Measurements from ENCODE around the gene GRB2. TPM values are rescaled to one million over a fixed set of nuclear protein-coding genes. Genes with fewer than 3 reads are reported as not detected.

Gene GRB2
- total RNA-seq, 1 donor from 2014 or later, result 95.0 TPM

DNA sequence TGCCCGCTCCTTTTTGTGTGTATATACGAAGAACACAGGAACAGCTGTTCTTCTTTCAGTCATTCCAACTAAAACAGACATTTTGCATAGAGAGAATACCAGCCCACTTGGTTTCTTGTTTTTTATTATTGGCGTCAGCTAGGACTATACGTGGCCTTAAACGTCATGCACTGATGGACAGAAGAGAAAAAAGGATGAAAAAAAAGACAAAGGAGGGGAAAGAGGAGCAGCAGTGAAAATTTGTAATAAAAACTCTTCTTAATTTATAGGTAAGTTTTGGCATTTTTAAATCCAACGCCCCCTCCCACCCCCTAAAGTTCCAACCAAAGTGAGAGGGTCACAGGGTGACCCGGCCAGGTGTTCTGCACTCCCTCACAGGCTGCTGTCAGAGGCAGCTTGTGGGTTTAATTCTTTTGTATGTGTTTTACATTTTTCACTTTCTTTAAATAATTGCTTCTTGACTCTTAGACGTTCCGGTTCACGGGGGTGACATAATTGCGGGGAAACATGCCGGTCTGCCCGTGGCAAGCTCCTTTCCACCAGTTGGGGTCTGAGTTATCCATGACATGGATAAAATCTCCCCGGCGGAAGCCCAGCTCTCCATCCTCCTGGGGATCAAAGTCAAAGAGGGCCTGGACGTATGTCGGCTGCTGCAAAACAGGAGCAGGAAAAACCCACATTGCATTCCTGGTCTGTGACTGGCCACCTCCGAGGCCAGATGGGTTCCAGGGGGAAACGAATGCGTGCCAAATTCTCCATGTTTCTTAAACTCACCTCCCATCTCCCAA lies 85.4 kb downstream of the GRB2 start:
- Mint-ChIP-seq H3K27me3 (ENCODE audit: unreplicated experiment) (peaks cover 7% of the 10 kb centered on the region), H3K9me3 (ENCODE audit: unreplicated experiment) (no peaks in the 10 kb centered on the region), H3K27ac (ENCODE audit: unreplicated experiment) (no peak overlapping the region), H3K4me3 (ENCODE audit: unreplicated experiment) (peak overlapping the region; percentile 19), H3K4me1 (ENCODE audit: unreplicated experiment) (peaks cover 6% of the 10 kb centered on the region), H3K36me3 (ENCODE audit: low read depth, unreplicated experiment) (peaks cover 9% of the 10 kb centered on the region)
- TF ChIP-seq CTCF (IDR thresholded peaks at IDR 0.05; ENCODE audit: unreplicated experiment), result no peak
- DNase-seq (ENCODE audit: low spot score), result no peak

DNA sequence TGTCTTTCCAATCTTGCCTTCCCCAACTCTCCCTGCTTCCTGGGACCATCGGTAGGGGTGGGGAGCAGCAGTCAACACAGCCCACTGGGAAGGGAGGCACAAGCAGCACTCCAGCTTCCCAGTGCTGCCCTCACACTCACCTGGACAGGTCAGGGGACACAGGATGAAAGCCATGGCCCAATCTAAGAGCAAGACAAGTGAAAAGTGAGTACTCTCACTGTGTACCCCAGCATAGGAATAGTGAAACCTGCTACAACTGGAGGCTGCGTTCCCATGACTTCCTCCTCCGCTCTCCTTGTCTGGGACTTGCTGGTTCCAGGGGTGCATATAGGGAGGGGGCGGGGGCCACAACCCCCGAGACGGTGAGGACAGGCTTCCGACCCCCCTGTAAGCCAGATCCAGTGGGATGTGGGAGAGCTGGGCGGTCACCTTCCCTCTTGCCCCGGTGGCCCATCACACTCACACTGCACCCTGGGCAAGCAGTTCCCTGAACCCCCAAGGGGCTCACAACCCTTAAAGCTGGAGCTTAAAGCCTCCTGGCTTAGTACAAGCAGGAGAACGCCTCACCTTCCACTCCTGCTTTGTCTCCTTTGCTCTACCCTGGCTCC lies 86.8 kb downstream of the GRB2 start:
- Mint-ChIP-seq H3K36me3 (ENCODE audit: low read depth, unreplicated experiment) (peaks cover 9% of the 10 kb centered on the region), H3K27ac (ENCODE audit: unreplicated experiment) (peak overlapping the region; percentile 78), H3K4me3 (ENCODE audit: unreplicated experiment) (no peak overlapping the region), H3K4me1 (ENCODE audit: unreplicated experiment) (peaks cover 4% of the 10 kb centered on the region), H3K27me3 (ENCODE audit: unreplicated experiment) (peaks cover 10% of the 10 kb centered on the region), H3K9me3 (ENCODE audit: unreplicated experiment) (no peaks in the 10 kb centered on the region)
- no peak for TF ChIP-seq CTCF (IDR thresholded peaks at IDR 0.05; ENCODE audit: unreplicated experiment)
- DNase-seq (ENCODE audit: low spot score), result no peak

DNA sequence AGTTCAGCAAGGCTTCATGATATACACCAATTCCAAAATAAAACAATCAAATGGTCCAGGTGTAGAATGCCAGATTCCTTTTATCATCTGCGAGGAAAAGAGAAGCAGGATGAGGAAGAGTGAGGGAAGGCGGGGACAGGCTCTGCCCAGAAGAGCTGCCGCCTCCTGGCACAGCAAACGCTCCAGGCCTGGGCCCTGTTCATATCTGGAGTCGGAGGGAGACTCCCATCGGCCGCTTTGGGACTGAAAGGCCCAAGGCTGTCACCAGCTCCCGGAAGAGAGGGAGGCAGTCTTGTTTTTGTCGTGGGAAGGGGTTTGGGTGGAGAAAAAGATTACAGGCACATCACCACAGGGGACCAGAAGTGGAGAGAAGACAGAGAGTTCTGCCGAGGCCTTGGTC lies 87.3 kb downstream of the GRB2 start:
- H3K27me3 Mint-ChIP-seq (ENCODE audit: unreplicated experiment), result peaks cover 11% of the 10 kb centered on the region
- no peak overlapping the region for H3K27ac Mint-ChIP-seq (ENCODE audit: unreplicated experiment)
- no peak for TF ChIP-seq CTCF (IDR thresholded peaks at IDR 0.05; ENCODE audit: unreplicated experiment)
- H3K36me3 Mint-ChIP-seq (ENCODE audit: low read depth, unreplicated experiment), result peaks cover 9% of the 10 kb centered on the region
- H3K4me3 Mint-ChIP-seq (ENCODE audit: unreplicated experiment), result no peak overlapping the region
- H3K4me1 Mint-ChIP-seq (ENCODE audit: unreplicated experiment), result peaks cover 4% of the 10 kb centered on the region
- no peaks in the 10 kb centered on the region for H3K9me3 Mint-ChIP-seq (ENCODE audit: unreplicated experiment)
- DNase-seq (ENCODE audit: low spot score), result no peak

DNA sequence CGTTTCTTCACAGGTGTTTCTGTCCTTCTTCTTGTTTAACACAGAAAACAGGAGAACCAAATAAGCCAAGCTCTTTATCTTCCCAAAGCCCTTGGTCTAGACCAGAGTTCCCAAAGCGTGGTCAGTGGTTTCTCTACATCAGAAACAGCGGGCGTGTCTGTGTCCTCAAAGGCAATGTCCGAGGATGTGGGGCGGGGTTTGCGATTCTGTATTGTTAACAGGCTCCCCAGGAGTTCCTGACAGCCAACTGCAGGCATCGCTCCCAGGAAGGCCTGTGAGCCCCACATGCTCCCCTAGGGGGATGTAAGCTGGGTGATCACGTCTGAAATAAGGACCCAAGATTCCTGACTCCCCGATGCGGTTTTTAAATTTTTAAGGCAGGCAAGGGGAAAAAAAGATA lies 87.8 kb downstream of the GRB2 start:
- Mint-ChIP-seq H3K27me3 (ENCODE audit: unreplicated experiment) (peaks cover 11% of the 10 kb centered on the region), H3K4me3 (ENCODE audit: unreplicated experiment) (no peak overlapping the region), H3K9me3 (ENCODE audit: unreplicated experiment) (no peaks in the 10 kb centered on the region), H3K27ac (ENCODE audit: unreplicated experiment) (no peak overlapping the region), H3K36me3 (ENCODE audit: low read depth, unreplicated experiment) (peaks cover 9% of the 10 kb centered on the region), H3K4me1 (ENCODE audit: unreplicated experiment) (peaks cover 4% of the 10 kb centered on the region)
- no peak for DNase-seq (ENCODE audit: low spot score)
- no peak for TF ChIP-seq CTCF (IDR thresholded peaks at IDR 0.05; ENCODE audit: unreplicated experiment)

GRCh38 chr17:75316253-75316652 lies 89.2 kb downstream of the GRB2 start:
- H3K9me3 Mint-ChIP-seq (ENCODE audit: unreplicated experiment), result no peaks in the 10 kb centered on the region
- no peak overlapping the region for H3K4me3 Mint-ChIP-seq (ENCODE audit: unreplicated experiment)
- no peak for DNase-seq (ENCODE audit: low spot score)
- no peak overlapping the region for H3K27ac Mint-ChIP-seq (ENCODE audit: unreplicated experiment)
- peaks cover 11% of the 10 kb centered on the region for H3K27me3 Mint-ChIP-seq (ENCODE audit: unreplicated experiment)
- peaks cover 9% of the 10 kb centered on the region for H3K36me3 Mint-ChIP-seq (ENCODE audit: low read depth, unreplicated experiment)
- no peak for TF ChIP-seq CTCF (IDR thresholded peaks at IDR 0.05; ENCODE audit: unreplicated experiment)
- peaks cover 4% of the 10 kb centered on the region for H3K4me1 Mint-ChIP-seq (ENCODE audit: unreplicated experiment)

Data from endothelial cell (in vitro differentiated cells).